Measurements from ENCODE around the gene MRPS18C. TPM values are rescaled to one million over a fixed set of nuclear protein-coding genes. Genes with fewer than 3 reads are reported as not detected.

The MRPS18C gene
- total and polyA plus RNA-seq, 10 of the 15 experiments (the other 5 are each of a cell fraction or from before 2014, with no cell fraction given), result 38.0 to 283 (median 78.8) TPM

DNA sequence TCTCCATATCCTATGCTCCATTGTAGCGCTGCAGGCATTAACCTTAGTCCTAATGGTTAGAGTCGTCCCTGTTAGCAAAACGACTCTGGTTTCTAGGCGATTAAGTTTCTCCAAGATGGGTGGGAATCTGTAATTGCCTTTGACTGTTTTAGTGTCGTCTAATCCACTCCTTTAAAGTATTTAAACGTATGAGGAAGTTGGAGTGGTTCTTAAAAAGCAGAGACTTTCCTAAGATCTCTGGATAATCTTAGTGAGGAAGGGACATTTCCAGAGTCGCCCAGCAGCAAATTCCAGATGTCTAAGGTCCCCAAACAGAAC, 285 bp downstream of the MRPS18C start:
- H3K27ac ChIP-seq (ENCODE audit: control insufficient read depth, insufficient read depth), result peak overlapping the region; percentile 99
- H3K27me3 ChIP-seq (replicated peaks in 1 of 2; ENCODE audit: control insufficient read depth in 2 of 2, insufficient read depth in 2 of 2, low read length in 1 of 2), result no peaks in the 10 kb centered on the region
- peaks cover 0 to 19% of the 10 kb centered on the region in 2 experiments; a peak in 3 of 4 replicates for H3K36me3 ChIP-seq (ENCODE audit: control insufficient read depth in 2 of 2, insufficient read depth in 2 of 2, low read length in 1 of 2)
- FAIRE-seq (no peak), ATAC-seq (no peak), DNase-seq (ENCODE audit: low read depth, low spot score) (no peak)
- TSS peak; percentile 86 for BruUV-seq (replicated peaks)
- peak overlapping the region; percentile 97 for H3K9ac ChIP-seq (ENCODE audit: control insufficient read depth, insufficient read depth, low read length)
- no peak for TF ChIP-seq NRF1 (conservative IDR thresholded peaks at IDR 0.05; ENCODE audit: low read depth, low read length)
- TF ChIP-seq, protein P1, sequence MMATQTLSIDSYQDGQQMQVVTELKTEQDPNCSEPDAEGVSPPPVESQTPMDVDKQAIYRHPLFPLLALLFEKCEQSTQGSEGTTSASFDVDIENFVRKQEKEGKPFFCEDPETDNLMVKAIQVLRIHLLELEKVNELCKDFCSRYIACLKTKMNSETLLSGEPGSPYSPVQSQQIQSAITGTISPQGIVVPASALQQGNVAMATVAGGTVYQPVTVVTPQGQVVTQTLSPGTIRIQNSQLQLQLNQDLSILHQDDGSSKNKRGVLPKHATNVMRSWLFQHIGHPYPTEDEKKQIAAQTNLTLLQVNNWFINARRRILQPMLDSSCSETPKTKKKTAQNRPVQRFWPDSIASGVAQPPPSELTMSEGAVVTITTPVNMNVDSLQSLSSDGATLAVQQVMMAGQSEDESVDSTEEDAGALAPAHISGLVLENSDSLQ (IDR thresholded peaks at IDR 0.05), result 0 out of 2 replicates have a peak, but pooled peaks have one; percentile 0
- TF ChIP-seq CREB1 (IDR thresholded peaks at IDR 0.05; ENCODE audit: low read depth), result no peak
- TF ChIP-seq STAT1 (conservative IDR thresholded peaks at IDR 0.05), result 0 out of 2 replicates have a peak, but pooled peaks have one; percentile 6
- TF ChIP-seq, protein P2, sequence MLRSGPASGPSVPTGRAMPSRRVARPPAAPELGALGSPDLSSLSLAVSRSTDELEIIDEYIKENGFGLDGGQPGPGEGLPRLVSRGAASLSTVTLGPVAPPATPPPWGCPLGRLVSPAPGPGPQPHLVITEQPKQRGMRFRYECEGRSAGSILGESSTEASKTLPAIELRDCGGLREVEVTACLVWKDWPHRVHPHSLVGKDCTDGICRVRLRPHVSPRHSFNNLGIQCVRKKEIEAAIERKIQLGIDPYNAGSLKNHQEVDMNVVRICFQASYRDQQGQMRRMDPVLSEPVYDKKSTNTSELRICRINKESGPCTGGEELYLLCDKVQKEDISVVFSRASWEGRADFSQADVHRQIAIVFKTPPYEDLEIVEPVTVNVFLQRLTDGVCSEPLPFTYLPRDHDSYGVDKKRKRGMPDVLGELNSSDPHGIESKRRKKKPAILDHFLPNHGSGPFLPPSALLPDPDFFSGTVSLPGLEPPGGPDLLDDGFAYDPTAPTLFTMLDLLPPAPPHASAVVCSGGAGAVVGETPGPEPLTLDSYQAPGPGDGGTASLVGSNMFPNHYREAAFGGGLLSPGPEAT (IDR thresholded peaks at IDR 0.05; ENCODE audit: low read depth), result peak; percentile 70
- TF ChIP-seq BACH1 (IDR thresholded peaks at IDR 0.05; ENCODE audit: borderline replicate concordance), result peak; percentile 23; the same call in 1 of the 2 replicates
- no peak for TF ChIP-seq HDAC6 (IDR thresholded peaks at IDR 0.05; ENCODE audit: unreplicated experiment)
- TF ChIP-seq STAT3 (IDR thresholded peaks at IDR 0.05; ENCODE audit: low read depth, low read length), result 0 out of 2 replicates have a peak, but pooled peaks have one; percentile 8
- in situ Hi-C loops (cut with MboI) (no loop called here), intact Hi-C loops (cut with micrococcal nuclease; ENCODE audit: unreplicated experiment) (loop anchor here (2.0 to 10.0 kb wide), 4 partner anchors 29 to 564 kb away; partner anchors contain the start of genes ABRAXAS1, COPS4, COQ2 and SEC31A)
- no peaks in the 10 kb centered on the region for H3K4me1 ChIP-seq (ENCODE audit: control insufficient read depth, insufficient read depth, low read length)
- peak overlapping the region; percentile 95 for H2AFZ ChIP-seq (ENCODE audit: control insufficient read depth, low read depth, low read length)
- CTCF ChIA-PET, result interaction anchor here (1.2 to 1.7 kb wide), 3 partner anchors 33 to 189 kb away, joined by 3 to 7 read pairs (median 3); partner anchors contain the start of gene COQ2
- peak overlapping the region; percentile 85; the same call in 1 of the 2 replicates for H3K4me2 ChIP-seq (ENCODE audit: control insufficient read depth, insufficient read depth)
- peak overlapping the region; percentile 84 for H3K4me3 ChIP-seq
- 2% methylated on average over 7 of the region's 7 CpGs for WGBS (ENCODE audit: insufficient coverage, insufficient replicate concordance, low lambda C conversion rate, missing lambda C conversion rate)
- SMC1A ChIA-PET (ENCODE audit: uncharacterized antibody, unreplicated experiment), result interaction anchor here (0.6 to 1.7 kb wide), 3 partner anchors 28 to 489 kb away, joined by 3 to 6 read pairs (median 4); no protein-coding TSS in a partner anchor
- POLR2A ChIA-PET, result no interaction called here
- H3K79me2 ChIP-seq (ENCODE audit: control insufficient read depth, insufficient read depth, low read length), result peaks cover 48% of the 10 kb centered on the region
- H3K9me3 ChIP-seq (replicated peaks; ENCODE audit: control insufficient read depth, insufficient read depth, low read length), result no peaks in the 10 kb centered on the region
- H4K20me1 ChIP-seq (ENCODE audit: control insufficient read depth, insufficient read depth), result no peaks in the 10 kb centered on the region
- RAD21 ChIA-PET (ENCODE audit: unreplicated experiment), result interaction anchor here (1.0 kb wide), 1 partner anchor 171 kb away, joined by 3 read pairs; no protein-coding TSS in a partner anchor

Data from GM12878 (cell line).